HCT116 (cell line): ENCODE results near the gene CDH26. TPM values are rescaled to one million over a fixed set of nuclear protein-coding genes. Genes with fewer than 3 reads are reported as not detected.

ENCODE experiments used
- ATAC-seq: fragments of 200-7000 bp; cut with Tn5 transposase; 2 replicates; pipeline ENCODE4 v1.9.1; 2020; ENCODE audit warnings: mild to moderate bottlenecking, moderate library complexity
- BruUV-seq: library from RNA; stranded (reverse); fragments of 400-500 nt; replicated peaks from 2 replicates; lab custom pipeline; 2021; lab: Mats Ljungman, UMichigan
- CTCF ChIA-PET: fragments of 300-600 bp; sonication (Branson Sonifier 250); formaldehyde crosslinking; loops from one replicate; lab custom pipeline; 2021; ENCODE audit warnings: antibody characterized with exemption; lab: Charles Lee
- POLR2A ChIA-PET: fragments of 300-600, 350-600 bp; sonication (Branson Sonifier 250); formaldehyde crosslinking; loops from one replicate; lab custom pipeline; 2021; ENCODE audit warnings: antibody characterized with exemption; lab: Charles Lee
- RAD21 ChIA-PET, 2 experiments: fragments of 300-600 bp; sonication (Branson Sonifier 250); formaldehyde crosslinking; loops; one replicate each; lab custom pipeline; 2023; ENCODE audit warnings: low total read pairs in 2 of 2; ENCODE audit not compliant: uncharacterized antibody in 2 of 2, unreplicated experiment in 2 of 2, low non-redundant PET in 1 of 2; lab: Charles Lee
- DNase-seq: peaks from one replicate; pipeline ENCODE4 v3.0.0-alpha.2; 2010; ENCODE audit warnings: low read depth, low spot score
- H2AFZ ChIP-seq: fragments of 200-600 bp; shearing (Covaris generic), sonication (generic); 2 replicates; pipeline ENCODE4 v1.6.1; 2017; ENCODE audit warnings: low read depth, mixed run types, mixed read lengths, antibody characterized with exemption, low read length; ENCODE audit not compliant: poor library complexity, severe bottlenecking
- H3K27ac ChIP-seq: 2 replicates; pipeline ENCODE4 v1.5.1; 2012; ENCODE audit warnings: low read depth, low read length
- H3K27me3 ChIP-seq: fragments of 200-600 bp; sonication (generic); 2 replicates; pipeline ENCODE4 v1.6.1; 2016; ENCODE audit warnings: mixed run types, low read length, mixed read lengths; ENCODE audit not compliant: insufficient read depth
- H3K36me3 ChIP-seq, 2 experiments: fragments of 200-500 bp in 1 of 2; fragments of 200-600 bp in 1 of 2; sonication (Bioruptor generic) in 1 of 2; sonication (generic) in 1 of 2; 2 replicates each; pipeline versions ENCODE4 v1.5.1 to v1.6.1; 2014 to 2016; ENCODE audit warnings: low read length in 2 of 2, inconsistent platforms in 1 of 2, mixed read lengths in 1 of 2, mixed run types in 1 of 2; ENCODE audit not compliant: insufficient read depth in 2 of 2, control insufficient read depth in 1 of 2
- H3K4me1 ChIP-seq, 2 experiments: fragments of 200-600 bp in 1 of 2; sonication (generic) in 1 of 2; 2 replicates each; pipeline versions ENCODE4 v1.5.1 to v1.6.1; 2012 to 2017; ENCODE audit warnings: low read length in 2 of 2, inconsistent platforms in 1 of 2, mild to moderate bottlenecking in 1 of 2, mixed read lengths in 1 of 2, mixed run types in 1 of 2, moderate library complexity in 1 of 2; ENCODE audit not compliant: insufficient read depth in 2 of 2, control insufficient read depth in 1 of 2
- H3K4me2 ChIP-seq: fragments of 200-600 bp; sonication (generic); 2 replicates; pipeline ENCODE4 v1.6.1; 2017; ENCODE audit warnings: mixed run types, low read length, mixed read lengths
- H3K4me3 ChIP-seq, 2 experiments: fragments of 200-600 bp in 1 of 2; sonication (generic) in 1 of 2; replicated peaks in 1 of 2; 2 replicates each; pipeline ENCODE4 v1.5.1; 2011 to 2016; ENCODE audit warnings: low read length in 2 of 2, control low read depth in 1 of 2, low read depth in 1 of 2, mild to moderate bottlenecking in 1 of 2, mixed read lengths in 1 of 2, mixed run types in 1 of 2
- H3K79me2 ChIP-seq: fragments of 200-600 bp; sonication (generic); 2 replicates; pipeline ENCODE4 v1.6.1; 2017; ENCODE audit warnings: mild to moderate bottlenecking, mixed run types, low read length, moderate library complexity, mixed read lengths; ENCODE audit not compliant: insufficient read depth
- H3K9ac ChIP-seq: fragments of 200-600 bp; sonication (generic); 2 replicates; pipeline ENCODE4 v1.6.1; 2016; ENCODE audit warnings: low read length, mixed read lengths
- H3K9me2 ChIP-seq: fragments of 200-600 bp; sonication (generic), shearing (Covaris generic); 2 replicates; pipeline ENCODE4 v1.6.1; 2017; ENCODE audit warnings: mixed run types, mild to moderate bottlenecking, moderate library complexity; ENCODE audit not compliant: insufficient read depth
- H3K9me3 ChIP-seq, 2 experiments: fragments of 200-500 bp in 1 of 2; fragments of 200-600 bp in 1 of 2; sonication (Bioruptor generic) in 1 of 2; sonication (generic) in 1 of 2; 2 replicates each; pipeline ENCODE4 v1.6.1; 2014 to 2017; ENCODE audit warnings: low read length in 2 of 2, mixed read lengths in 2 of 2, inconsistent platforms in 1 of 2, low read depth in 1 of 2, mild to moderate bottlenecking in 1 of 2, mixed run types in 1 of 2, moderate library complexity in 1 of 2; ENCODE audit not compliant: control insufficient read depth in 1 of 2, insufficient read depth in 1 of 2
- H4K20me1 ChIP-seq: fragments of 200-600 bp; sonication (generic), shearing (Covaris generic); 2 replicates; pipeline ENCODE4 v1.6.1; 2017; ENCODE audit warnings: mixed run types, mild to moderate bottlenecking, moderate library complexity; ENCODE audit not compliant: insufficient read depth
- CBX3 ChIP-seq: IDR thresholded peaks from 2 replicates; pipeline ENCODE4 v1.6.1; 2012; ENCODE audit warnings: low read depth
- CEBPB ChIP-seq: IDR thresholded peaks from 2 replicates; pipeline ENCODE4 v1.6.1; 2012; ENCODE audit warnings: low read depth
- EZH2 ChIP-seq: fragments of 200-600 bp; sonication (generic); IDR thresholded peaks from 2 replicates; pipeline ENCODE4 v1.6.1; 2017; ENCODE audit warnings: antibody characterized with exemption, mixed run types
- EZH2phosphoT487 ChIP-seq: fragments of 200-600 bp; IDR thresholded peaks from 2 replicates; pipeline ENCODE4 v1.6.1; 2018; ENCODE audit warnings: antibody characterized with exemption, borderline replicate concordance
- JUND ChIP-seq: IDR thresholded peaks from 2 replicates; pipeline ENCODE4 v1.6.1; 2012
- MAX ChIP-seq: IDR thresholded peaks from 2 replicates; pipeline ENCODE4 v1.6.1; 2012
- POLR2A ChIP-seq: IDR thresholded peaks from 2 replicates; pipeline ENCODE4 v1.7.0; 2011; ENCODE audit warnings: borderline replicate concordance; ENCODE audit not compliant: insufficient read depth, insufficient read length; ENCODE audit errors: extremely low read depth
- POLR2AphosphoS5 ChIP-seq: IDR thresholded peaks from 2 replicates; pipeline ENCODE4 v1.6.1; 2011; ENCODE audit warnings: mild to moderate bottlenecking, low read depth, low read length, moderate library complexity
- RAD21 ChIP-seq: IDR thresholded peaks from 2 replicates; pipeline ENCODE4 v1.6.1; 2012; ENCODE audit warnings: low read depth, mild to moderate bottlenecking
- SIN3A ChIP-seq: IDR thresholded peaks from 2 replicates; pipeline ENCODE4 v1.6.1; 2012; ENCODE audit warnings: low read depth
- SP1 ChIP-seq: IDR thresholded peaks from 2 replicates; pipeline ENCODE4 v1.6.1; 2012; ENCODE audit warnings: low read depth
- SRF ChIP-seq: IDR thresholded peaks from 2 replicates; pipeline ENCODE4 v1.6.1; 2012; ENCODE audit warnings: low read depth
- TCF7L2 ChIP-seq: IDR thresholded peaks from 2 replicates; pipeline ENCODE4 v1.7.0; 2011; ENCODE audit warnings: borderline replicate concordance, inconsistent platforms; ENCODE audit not compliant: insufficient read depth, insufficient read length; ENCODE audit errors: extremely low read depth
- ZFX ChIP-seq: fragments of 450-650 bp; IDR thresholded peaks from 2 replicates; pipeline ENCODE4 v1.6.1; 2017
- intact Hi-C: fragments of 100-400 bp; cut with micrococcal nuclease; formaldehyde crosslinking; loops from 2 replicates; pipeline ENCODE4 v1.10.0; 2022
- total RNA-seq: library from RNA; stranded (reverse); gene quantifications from one replicate; pipeline ENCODE4 v1.2.1, GENCODE V29; 2021; ENCODE audit not compliant: unreplicated experiment
- TF ChIP-seq, protein P1 (sequence below): IDR thresholded peaks from 2 replicates; pipeline ENCODE4 v1.6.1; 2011; ENCODE audit warnings: mild to moderate bottlenecking, low read length, moderate library complexity; ENCODE audit not compliant: insufficient replicate concordance; ENCODE audit errors: extremely low read depth
- TF ChIP-seq, protein P2 (sequence below), 3 experiments: fragments of 200-600 bp in 1 of 3; sonication (generic) in 1 of 3; IDR thresholded peaks in 2 of 3; conservative IDR thresholded peaks in 1 of 3; 2 replicates each; pipeline ENCODE4 v1.5.1; 2012 to 2017; ENCODE audit warnings: low read depth in 2 of 3, low read length in 2 of 3, antibody characterized with exemption in 1 of 3, borderline replicate concordance in 1 of 3, control low read depth in 1 of 3, mild to moderate bottlenecking in 1 of 3, mixed read lengths in 1 of 3, mixed run types in 1 of 3, moderate library complexity in 1 of 3; ENCODE audit not compliant: insufficient read depth in 1 of 3
- TF ChIP-seq, protein P3 (sequence below): IDR thresholded peaks from 2 replicates; pipeline ENCODE4 v1.6.1; 2012; ENCODE audit warnings: low read depth
- TF ChIP-seq, protein P4 (sequence below): IDR thresholded peaks from 2 replicates; pipeline ENCODE4 v1.6.1; 2012

The CDH26 gene
- total RNA-seq, 1 experiment from 2014 or later = 0.34 TPM

DNA sequence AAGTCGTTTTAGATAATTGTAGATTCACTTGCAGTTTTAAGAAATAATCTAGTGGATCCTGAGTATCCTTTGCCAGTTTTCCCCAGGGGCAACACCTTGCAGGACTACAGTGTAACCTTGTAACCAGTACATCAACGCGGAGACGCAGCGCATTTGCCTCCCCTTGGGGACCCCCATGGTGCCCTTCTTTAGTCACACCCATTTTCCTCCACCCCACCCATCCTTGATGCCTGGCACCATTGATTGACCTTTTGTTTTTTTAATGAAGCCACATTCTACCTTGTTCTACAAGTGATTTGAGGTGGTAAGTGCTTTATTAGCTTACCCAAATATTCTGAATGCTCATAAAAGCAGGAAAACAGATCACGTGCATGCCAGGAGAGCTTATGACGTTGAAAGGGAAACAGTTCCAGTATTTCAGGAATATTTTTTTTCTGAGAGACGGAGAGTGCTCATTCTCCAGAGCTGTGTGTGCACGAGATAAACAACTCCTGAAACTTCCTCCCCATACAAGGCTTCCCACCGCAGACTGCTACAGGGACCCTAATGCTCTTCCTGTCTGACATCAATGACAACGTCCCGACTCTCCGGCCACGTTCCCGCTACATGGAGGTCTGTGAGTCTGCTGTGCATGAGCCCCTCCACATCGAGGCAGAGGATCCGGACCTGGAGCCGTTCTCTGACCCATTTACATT, 35.7 kb downstream of the CDH26 start:
- no peak for ATAC-seq
- no peak overlapping the region for H3K9ac ChIP-seq
- H3K4me1 ChIP-seq = peaks cover 8 to 13% of the 10 kb centered on the region in 2 experiments
- ChIA-PET CTCF (interaction anchor here (2.9 kb wide), 1 partner anchor 56 kb away, joined by 22 read pairs; no protein-coding TSS in a partner anchor), POLR2A (no interaction called here), RAD21 (no interaction called here)
- intact Hi-C loops = no loop called here
- no peak overlapping the region for H3K4me2 ChIP-seq
- no peak overlapping the region for H3K27ac ChIP-seq
- H4K20me1 ChIP-seq = no peaks in the 10 kb centered on the region
- H3K79me2 ChIP-seq = no peaks in the 10 kb centered on the region
- no TSS peak for BruUV-seq
- H3K4me3 ChIP-seq = no peak overlapping the region
- H3K27me3 ChIP-seq = peaks cover 6% of the 10 kb centered on the region; the same call in 1 of the 2 replicates
- TF ChIP-seq JUND (no peak), SIN3A (no peak), CEBPB (no peak), EZH2 (no peak), ZFX (no peak), EZH2phosphoT487 (no peak), MAX (no peak), CBX3 (no peak), SRF (no peak), RAD21 (no peak), SP1 (no peak), TCF7L2 (no peak), POLR2A (no peak), POLR2AphosphoS5 (no peak)
- TF ChIP-seq, protein P1, sequence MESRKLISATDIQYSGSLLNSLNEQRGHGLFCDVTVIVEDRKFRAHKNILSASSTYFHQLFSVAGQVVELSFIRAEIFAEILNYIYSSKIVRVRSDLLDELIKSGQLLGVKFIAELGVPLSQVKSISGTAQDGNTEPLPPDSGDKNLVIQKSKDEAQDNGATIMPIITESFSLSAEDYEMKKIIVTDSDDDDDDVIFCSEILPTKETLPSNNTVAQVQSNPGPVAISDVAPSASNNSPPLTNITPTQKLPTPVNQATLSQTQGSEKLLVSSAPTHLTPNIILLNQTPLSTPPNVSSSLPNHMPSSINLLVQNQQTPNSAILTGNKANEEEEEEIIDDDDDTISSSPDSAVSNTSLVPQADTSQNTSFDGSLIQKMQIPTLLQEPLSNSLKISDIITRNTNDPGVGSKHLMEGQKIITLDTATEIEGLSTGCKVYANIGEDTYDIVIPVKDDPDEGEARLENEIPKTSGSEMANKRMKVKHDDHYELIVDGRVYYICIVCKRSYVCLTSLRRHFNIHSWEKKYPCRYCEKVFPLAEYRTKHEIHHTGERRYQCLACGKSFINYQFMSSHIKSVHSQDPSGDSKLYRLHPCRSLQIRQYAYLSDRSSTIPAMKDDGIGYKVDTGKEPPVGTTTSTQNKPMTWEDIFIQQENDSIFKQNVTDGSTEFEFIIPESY = no peak
- TF ChIP-seq, protein P2, sequence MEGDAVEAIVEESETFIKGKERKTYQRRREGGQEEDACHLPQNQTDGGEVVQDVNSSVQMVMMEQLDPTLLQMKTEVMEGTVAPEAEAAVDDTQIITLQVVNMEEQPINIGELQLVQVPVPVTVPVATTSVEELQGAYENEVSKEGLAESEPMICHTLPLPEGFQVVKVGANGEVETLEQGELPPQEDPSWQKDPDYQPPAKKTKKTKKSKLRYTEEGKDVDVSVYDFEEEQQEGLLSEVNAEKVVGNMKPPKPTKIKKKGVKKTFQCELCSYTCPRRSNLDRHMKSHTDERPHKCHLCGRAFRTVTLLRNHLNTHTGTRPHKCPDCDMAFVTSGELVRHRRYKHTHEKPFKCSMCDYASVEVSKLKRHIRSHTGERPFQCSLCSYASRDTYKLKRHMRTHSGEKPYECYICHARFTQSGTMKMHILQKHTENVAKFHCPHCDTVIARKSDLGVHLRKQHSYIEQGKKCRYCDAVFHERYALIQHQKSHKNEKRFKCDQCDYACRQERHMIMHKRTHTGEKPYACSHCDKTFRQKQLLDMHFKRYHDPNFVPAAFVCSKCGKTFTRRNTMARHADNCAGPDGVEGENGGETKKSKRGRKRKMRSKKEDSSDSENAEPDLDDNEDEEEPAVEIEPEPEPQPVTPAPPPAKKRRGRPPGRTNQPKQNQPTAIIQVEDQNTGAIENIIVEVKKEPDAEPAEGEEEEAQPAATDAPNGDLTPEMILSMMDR (IDR thresholded peaks at IDR 0.05 in 2 of 3, conservative IDR thresholded peaks at IDR 0.05 in 1 of 3; ENCODE audit: borderline replicate concordance in 1 of 3, insufficient read depth in 1 of 3, low read depth in 2 of 3, low read length in 2 of 3) = no peak
- TF ChIP-seq, protein P3, sequence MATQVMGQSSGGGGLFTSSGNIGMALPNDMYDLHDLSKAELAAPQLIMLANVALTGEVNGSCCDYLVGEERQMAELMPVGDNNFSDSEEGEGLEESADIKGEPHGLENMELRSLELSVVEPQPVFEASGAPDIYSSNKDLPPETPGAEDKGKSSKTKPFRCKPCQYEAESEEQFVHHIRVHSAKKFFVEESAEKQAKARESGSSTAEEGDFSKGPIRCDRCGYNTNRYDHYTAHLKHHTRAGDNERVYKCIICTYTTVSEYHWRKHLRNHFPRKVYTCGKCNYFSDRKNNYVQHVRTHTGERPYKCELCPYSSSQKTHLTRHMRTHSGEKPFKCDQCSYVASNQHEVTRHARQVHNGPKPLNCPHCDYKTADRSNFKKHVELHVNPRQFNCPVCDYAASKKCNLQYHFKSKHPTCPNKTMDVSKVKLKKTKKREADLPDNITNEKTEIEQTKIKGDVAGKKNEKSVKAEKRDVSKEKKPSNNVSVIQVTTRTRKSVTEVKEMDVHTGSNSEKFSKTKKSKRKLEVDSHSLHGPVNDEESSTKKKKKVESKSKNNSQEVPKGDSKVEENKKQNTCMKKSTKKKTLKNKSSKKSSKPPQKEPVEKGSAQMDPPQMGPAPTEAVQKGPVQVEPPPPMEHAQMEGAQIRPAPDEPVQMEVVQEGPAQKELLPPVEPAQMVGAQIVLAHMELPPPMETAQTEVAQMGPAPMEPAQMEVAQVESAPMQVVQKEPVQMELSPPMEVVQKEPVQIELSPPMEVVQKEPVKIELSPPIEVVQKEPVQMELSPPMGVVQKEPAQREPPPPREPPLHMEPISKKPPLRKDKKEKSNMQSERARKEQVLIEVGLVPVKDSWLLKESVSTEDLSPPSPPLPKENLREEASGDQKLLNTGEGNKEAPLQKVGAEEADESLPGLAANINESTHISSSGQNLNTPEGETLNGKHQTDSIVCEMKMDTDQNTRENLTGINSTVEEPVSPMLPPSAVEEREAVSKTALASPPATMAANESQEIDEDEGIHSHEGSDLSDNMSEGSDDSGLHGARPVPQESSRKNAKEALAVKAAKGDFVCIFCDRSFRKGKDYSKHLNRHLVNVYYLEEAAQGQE = no peak
- TF ChIP-seq, protein P4, sequence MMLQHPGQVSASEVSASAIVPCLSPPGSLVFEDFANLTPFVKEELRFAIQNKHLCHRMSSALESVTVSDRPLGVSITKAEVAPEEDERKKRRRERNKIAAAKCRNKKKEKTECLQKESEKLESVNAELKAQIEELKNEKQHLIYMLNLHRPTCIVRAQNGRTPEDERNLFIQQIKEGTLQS = no peak
- no peak overlapping the region for H2AFZ ChIP-seq
- no peaks in the 10 kb centered on the region for H3K36me3 ChIP-seq
- H3K9me2 ChIP-seq = no peaks in the 10 kb centered on the region
- no peak for DNase-seq
- H3K9me3 ChIP-seq = no peaks in the 10 kb centered on the region
